ENCODE measurements around the gene MAP7D1. TPM values are rescaled to one million over a fixed set of nuclear protein-coding genes. Genes with fewer than 3 reads are reported as not detected.

Gene MAP7D1
- total RNA-seq, 1 donor from 2014 or later: 183 TPM

DNA sequence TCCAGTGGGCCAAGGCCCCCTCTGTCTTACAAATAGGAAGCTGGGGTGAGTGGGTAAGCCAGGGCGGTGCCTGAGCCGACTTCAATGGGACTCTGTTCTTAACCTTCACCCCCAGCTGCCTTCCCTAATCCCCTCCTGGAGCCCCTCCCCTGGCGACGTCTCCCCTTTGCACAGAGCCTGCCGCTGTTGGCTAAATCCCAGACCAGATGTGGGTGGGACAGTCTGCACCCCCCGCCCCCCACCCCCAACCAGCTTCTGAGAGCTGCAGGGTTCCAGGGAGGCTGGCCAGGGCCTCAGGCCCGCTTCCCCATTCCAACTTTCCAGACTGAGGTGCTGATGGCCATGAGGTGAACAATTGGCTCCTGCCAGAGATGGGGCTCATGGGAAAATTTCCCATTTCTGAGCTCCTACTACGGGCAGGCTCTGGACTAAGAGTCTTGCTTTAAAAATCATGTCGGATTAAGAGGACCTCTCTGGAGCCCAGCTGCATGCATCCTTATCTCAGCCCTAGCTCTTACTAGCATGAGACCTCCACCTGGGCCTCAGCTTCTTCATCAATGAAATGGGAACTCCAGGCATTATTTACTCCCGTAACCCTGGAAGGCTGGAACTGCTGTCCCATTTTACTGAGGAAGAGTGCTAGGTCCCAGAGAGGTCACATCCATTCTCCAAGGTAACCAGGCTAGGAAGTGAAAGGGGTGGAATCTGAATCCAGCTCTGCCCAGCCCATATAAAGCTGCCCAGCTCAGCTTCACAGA is 37.3 kb upstream of the MAP7D1 start:
- H3K4me3 ChIP-seq (ENCODE audit: low read depth, low read length): no peak overlapping the region
- no peak for DNase-seq (ENCODE audit: low read depth)
- no peaks in the 10 kb centered on the region for H3K36me3 ChIP-seq (ENCODE audit: control insufficient read depth, insufficient read depth, low read length)
- no peak for TF ChIP-seq CTCF (IDR thresholded peaks at IDR 0.05; ENCODE audit: insufficient read depth, low read length, poor library complexity, severe bottlenecking)
- H3K27me3 ChIP-seq (ENCODE audit: control insufficient read depth, insufficient read depth, low read length): peaks cover 7% of the 10 kb centered on the region

DNA sequence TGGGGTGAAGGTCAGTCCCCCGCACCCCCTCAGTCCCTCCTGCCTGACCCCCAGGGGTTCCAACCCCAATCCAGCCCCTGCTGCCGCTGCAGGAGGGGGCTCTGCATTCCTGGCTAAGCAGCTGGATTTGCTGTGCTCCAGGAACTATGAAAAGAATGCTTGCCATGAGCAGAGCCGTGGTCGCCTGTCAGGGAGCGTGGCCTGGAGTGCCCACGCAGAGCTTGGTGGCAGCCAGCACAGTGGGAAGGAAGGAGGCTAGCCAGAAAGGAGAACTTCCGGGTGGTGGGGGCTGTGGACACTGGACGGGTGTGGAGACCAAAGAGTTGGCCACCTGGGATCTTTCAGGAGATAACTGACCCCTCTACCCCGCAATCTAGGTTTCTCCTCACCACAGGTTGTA is 36.5 kb upstream of the MAP7D1 start:
- Histone ChIP-seq H3K27me3 (ENCODE audit: control insufficient read depth, insufficient read depth, low read length) (peaks cover 15% of the 10 kb centered on the region), H3K4me3 (ENCODE audit: low read depth, low read length) (no peak overlapping the region), H3K36me3 (ENCODE audit: control insufficient read depth, insufficient read depth, low read length) (no peaks in the 10 kb centered on the region)
- no peak for DNase-seq (ENCODE audit: low read depth)
- no peak for TF ChIP-seq CTCF (IDR thresholded peaks at IDR 0.05; ENCODE audit: insufficient read depth, low read length, poor library complexity, severe bottlenecking)

- H3K4me3 ChIP-seq (ENCODE audit: low read depth, low read length): no peak overlapping the region
- no peak for DNase-seq (ENCODE audit: low read depth)
- H3K27me3 ChIP-seq (ENCODE audit: control insufficient read depth, insufficient read depth, low read length): peaks cover 30% of the 10 kb centered on the region
- no peaks in the 10 kb centered on the region for H3K36me3 ChIP-seq (ENCODE audit: control insufficient read depth, insufficient read depth, low read length)
- TF ChIP-seq CTCF (IDR thresholded peaks at IDR 0.05; ENCODE audit: insufficient read depth, low read length, poor library complexity, severe bottlenecking): no peak
Measured at GRCh38 chr1:36122062-36123030, 33.6 kb upstream of the MAP7D1 start.

DNA sequence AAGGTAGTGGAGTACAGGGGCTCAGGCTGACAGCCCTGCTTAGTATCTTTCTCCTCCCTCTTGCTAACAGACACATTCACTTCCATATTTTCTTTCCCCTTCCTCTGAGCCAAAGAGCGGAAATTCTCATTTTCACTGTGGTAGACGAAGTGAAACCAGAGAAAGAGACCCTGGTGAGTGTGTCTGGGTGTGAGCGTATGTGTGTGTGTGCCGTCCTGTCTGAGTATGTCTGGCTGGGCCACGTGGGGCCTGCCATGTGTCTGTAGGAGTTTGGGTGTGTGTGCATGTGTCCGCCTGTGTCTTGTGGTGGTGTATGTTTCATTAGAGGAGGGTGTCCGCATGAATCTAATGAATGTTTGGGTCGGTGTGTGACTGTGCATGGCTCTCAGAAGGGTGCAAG is 32.6 kb upstream of the MAP7D1 start:
- Histone ChIP-seq H3K4me3 (ENCODE audit: low read depth, low read length) (no peak overlapping the region), H3K27me3 (ENCODE audit: control insufficient read depth, insufficient read depth, low read length) (peaks cover 30% of the 10 kb centered on the region), H3K36me3 (ENCODE audit: control insufficient read depth, insufficient read depth, low read length) (no peaks in the 10 kb centered on the region)
- no peak for TF ChIP-seq CTCF (IDR thresholded peaks at IDR 0.05; ENCODE audit: insufficient read depth, low read length, poor library complexity, severe bottlenecking)
- no peak for DNase-seq (ENCODE audit: low read depth)

GRCh38 chr1:36124404-36125128 is 31.4 kb upstream of the MAP7D1 start:
- TF ChIP-seq CTCF (IDR thresholded peaks at IDR 0.05; ENCODE audit: insufficient read depth, low read length, poor library complexity, severe bottlenecking): no peak
- Histone ChIP-seq H3K27me3 (ENCODE audit: control insufficient read depth, insufficient read depth, low read length) (peaks cover 30% of the 10 kb centered on the region), H3K4me3 (ENCODE audit: low read depth, low read length) (no peak overlapping the region), H3K36me3 (ENCODE audit: control insufficient read depth, insufficient read depth, low read length) (no peaks in the 10 kb centered on the region)
- no peak for DNase-seq (ENCODE audit: low read depth)

All from kidney epithelial cell (primary cell).